ENCODE data around the gene STIMATE.

Gene STIMATE

DNA sequence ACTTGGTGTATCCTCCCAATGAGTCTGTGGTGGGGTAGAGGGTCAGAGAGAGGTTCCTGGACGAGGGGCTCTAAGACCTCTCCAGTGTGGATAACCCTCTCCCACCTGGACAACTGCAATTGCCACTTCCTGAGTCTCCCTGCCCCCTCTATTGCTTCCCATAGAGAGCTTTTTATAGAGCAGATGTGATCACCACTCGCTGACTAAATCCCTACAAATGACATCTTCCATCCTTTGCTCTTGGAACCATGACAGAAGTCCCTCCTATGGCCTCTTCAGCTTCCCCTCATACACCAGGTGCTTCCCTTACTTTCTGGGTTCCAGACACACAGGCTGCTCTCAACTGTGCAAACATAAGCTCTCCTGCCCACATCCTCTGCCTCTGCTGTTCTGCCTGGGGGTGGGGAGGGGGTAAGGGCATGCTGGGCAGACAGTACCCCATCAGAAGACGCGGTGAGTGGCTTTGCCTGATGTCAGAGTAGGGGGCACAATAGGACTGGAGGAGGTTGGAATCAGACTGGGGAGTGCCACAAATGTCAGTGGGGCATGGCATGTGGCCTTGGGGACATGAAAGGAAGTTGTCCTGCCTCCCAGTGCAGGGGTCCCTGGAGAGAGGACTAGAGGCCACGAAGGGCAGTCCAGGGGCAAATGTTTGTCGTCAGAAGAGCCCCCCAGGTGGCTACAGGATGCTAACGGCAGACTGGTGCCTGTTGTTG, 87.5 kb downstream of the STIMATE start:
- ATAC-seq (ENCODE audit: low read depth) (no peak), DNase-seq (ENCODE audit: low spot score) (no peak)
- Histone ChIP-seq H3K4me3 (ENCODE audit: severe bottlenecking) (no peak overlapping the region), H3K36me3 (ENCODE audit: low read depth) (no peaks in the 10 kb centered on the region), H3K27me3 (ENCODE audit: insufficient read depth, poor library complexity, severe bottlenecking) (no peaks in the 10 kb centered on the region), H3K27ac (ENCODE audit: poor library complexity, severe bottlenecking) (no peak overlapping the region), H3K9me3 (ENCODE audit: severe bottlenecking) (no peaks in the 10 kb centered on the region), H3K4me1 (ENCODE audit: insufficient read depth, poor library complexity, severe bottlenecking) (no peaks in the 10 kb centered on the region)
- TF ChIP-seq, protein P1, sequence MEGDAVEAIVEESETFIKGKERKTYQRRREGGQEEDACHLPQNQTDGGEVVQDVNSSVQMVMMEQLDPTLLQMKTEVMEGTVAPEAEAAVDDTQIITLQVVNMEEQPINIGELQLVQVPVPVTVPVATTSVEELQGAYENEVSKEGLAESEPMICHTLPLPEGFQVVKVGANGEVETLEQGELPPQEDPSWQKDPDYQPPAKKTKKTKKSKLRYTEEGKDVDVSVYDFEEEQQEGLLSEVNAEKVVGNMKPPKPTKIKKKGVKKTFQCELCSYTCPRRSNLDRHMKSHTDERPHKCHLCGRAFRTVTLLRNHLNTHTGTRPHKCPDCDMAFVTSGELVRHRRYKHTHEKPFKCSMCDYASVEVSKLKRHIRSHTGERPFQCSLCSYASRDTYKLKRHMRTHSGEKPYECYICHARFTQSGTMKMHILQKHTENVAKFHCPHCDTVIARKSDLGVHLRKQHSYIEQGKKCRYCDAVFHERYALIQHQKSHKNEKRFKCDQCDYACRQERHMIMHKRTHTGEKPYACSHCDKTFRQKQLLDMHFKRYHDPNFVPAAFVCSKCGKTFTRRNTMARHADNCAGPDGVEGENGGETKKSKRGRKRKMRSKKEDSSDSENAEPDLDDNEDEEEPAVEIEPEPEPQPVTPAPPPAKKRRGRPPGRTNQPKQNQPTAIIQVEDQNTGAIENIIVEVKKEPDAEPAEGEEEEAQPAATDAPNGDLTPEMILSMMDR (IDR thresholded peaks at IDR 0.05; ENCODE audit: poor library complexity, severe bottlenecking) = no peak

GRCh38 chr3:52809149-52809548, 88.2 kb downstream of the STIMATE start:
- Histone ChIP-seq H3K4me3 (ENCODE audit: severe bottlenecking) (no peak overlapping the region), H3K27me3 (ENCODE audit: insufficient read depth, poor library complexity, severe bottlenecking) (no peaks in the 10 kb centered on the region), H3K4me1 (ENCODE audit: insufficient read depth, poor library complexity, severe bottlenecking) (no peaks in the 10 kb centered on the region), H3K9me3 (ENCODE audit: severe bottlenecking) (no peaks in the 10 kb centered on the region), H3K27ac (ENCODE audit: poor library complexity, severe bottlenecking) (no peak overlapping the region), H3K36me3 (ENCODE audit: low read depth) (no peaks in the 10 kb centered on the region)
- TF ChIP-seq, protein P1 (IDR thresholded peaks at IDR 0.05; ENCODE audit: poor library complexity, severe bottlenecking) = no peak
- DNase-seq (ENCODE audit: low spot score) (no peak), ATAC-seq (ENCODE audit: low read depth) (no peak)

DNA sequence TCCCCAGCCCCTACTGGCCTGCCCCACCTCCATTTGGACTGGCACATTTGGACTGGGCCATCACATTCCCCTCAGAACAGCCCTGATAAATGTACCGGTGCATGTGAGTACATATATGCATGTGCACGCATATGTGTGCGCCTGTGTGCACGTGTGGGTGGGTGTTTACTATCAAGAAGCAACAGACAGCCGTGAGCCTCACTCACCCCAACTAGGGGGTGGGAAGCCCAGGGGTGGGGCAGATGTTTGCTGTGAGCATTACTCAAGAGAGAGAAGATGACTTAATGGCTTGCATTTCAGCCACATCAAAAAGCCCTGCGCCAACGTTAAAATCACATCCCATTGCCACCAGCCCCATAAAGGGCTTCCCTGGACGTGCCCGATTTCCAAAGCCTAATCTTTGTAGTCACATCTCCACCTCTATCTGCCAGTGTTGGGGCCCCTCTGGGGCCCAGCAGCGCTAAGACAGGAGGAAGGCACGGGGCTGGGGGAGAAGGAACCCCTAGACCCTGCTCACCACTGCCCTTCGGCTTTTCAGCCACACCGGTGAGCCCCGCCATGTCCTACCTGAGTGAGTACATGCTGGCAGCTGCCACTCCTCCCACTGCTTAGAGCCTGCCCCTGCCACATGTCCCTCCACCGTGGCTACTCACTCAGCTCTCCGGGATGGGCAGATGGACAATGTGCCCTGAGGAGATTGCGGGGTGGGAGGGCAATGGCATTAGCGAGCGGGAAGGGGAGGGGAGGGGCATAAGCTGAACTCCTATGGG, 91.9 kb downstream of the STIMATE start:
- ATAC-seq (ENCODE audit: low read depth) (no peak), DNase-seq (ENCODE audit: low spot score) (no peak)
- Histone ChIP-seq H3K9me3 (ENCODE audit: severe bottlenecking) (no peaks in the 10 kb centered on the region), H3K27ac (ENCODE audit: poor library complexity, severe bottlenecking) (no peak overlapping the region), H3K4me3 (ENCODE audit: severe bottlenecking) (no peak overlapping the region), H3K36me3 (ENCODE audit: low read depth) (no peaks in the 10 kb centered on the region), H3K4me1 (ENCODE audit: insufficient read depth, poor library complexity, severe bottlenecking) (no peaks in the 10 kb centered on the region), H3K27me3 (ENCODE audit: insufficient read depth, poor library complexity, severe bottlenecking) (no peaks in the 10 kb centered on the region)
- TF ChIP-seq, protein P1 (IDR thresholded peaks at IDR 0.05; ENCODE audit: poor library complexity, severe bottlenecking) = no peak

DNA sequence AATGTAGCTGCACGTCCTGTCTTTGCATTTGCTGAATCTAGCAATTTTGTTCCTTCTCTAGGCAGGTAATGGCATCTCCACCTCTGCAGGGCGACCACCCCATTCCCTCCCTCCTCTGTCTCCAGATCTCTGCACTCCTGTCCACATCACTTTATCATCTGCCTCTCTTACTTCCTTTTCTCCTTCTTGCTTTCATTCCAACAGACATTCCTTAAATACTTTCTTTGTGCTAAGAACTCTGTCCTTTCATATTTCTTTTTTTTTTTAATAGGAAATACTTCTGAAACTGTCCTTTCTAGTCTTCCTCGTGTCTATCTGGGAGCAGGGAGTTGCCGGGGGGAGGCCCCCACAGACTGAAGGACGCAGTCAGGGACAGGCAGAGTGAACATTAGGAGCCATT, 95.5 kb downstream of the STIMATE start:
- TF ChIP-seq, protein P1 (IDR thresholded peaks at IDR 0.05; ENCODE audit: poor library complexity, severe bottlenecking) = no peak
- Histone ChIP-seq H3K4me3 (ENCODE audit: severe bottlenecking) (no peak overlapping the region), H3K27me3 (ENCODE audit: insufficient read depth, poor library complexity, severe bottlenecking) (no peaks in the 10 kb centered on the region), H3K9me3 (ENCODE audit: severe bottlenecking) (no peaks in the 10 kb centered on the region), H3K27ac (ENCODE audit: poor library complexity, severe bottlenecking) (no peak overlapping the region), H3K36me3 (ENCODE audit: low read depth) (no peaks in the 10 kb centered on the region), H3K4me1 (ENCODE audit: insufficient read depth, poor library complexity, severe bottlenecking) (no peaks in the 10 kb centered on the region)
- DNase-seq (ENCODE audit: low spot score) (no peak), ATAC-seq (ENCODE audit: low read depth) (no peak)

GRCh38 chr3:52800079-52800478, 97.3 kb downstream of the STIMATE start:
- H3K36me3 ChIP-seq (ENCODE audit: low read depth) = no peaks in the 10 kb centered on the region
- no peak for DNase-seq (ENCODE audit: low spot score)
- TF ChIP-seq, protein P1 (IDR thresholded peaks at IDR 0.05; ENCODE audit: poor library complexity, severe bottlenecking) = no peak
- no peaks in the 10 kb centered on the region for H3K4me1 ChIP-seq (ENCODE audit: insufficient read depth, poor library complexity, severe bottlenecking)
- no peak overlapping the region for H3K27ac ChIP-seq (ENCODE audit: poor library complexity, severe bottlenecking)
- no peaks in the 10 kb centered on the region for H3K9me3 ChIP-seq (ENCODE audit: severe bottlenecking)
- no peak overlapping the region for H3K4me3 ChIP-seq (ENCODE audit: severe bottlenecking)
- no peak for ATAC-seq (ENCODE audit: low read depth)
- no peaks in the 10 kb centered on the region for H3K27me3 ChIP-seq (ENCODE audit: insufficient read depth, poor library complexity, severe bottlenecking)
